Stomach (tissue), 4 donors: Measurements from ENCODE around the gene TBX3.

Experiments
- CTCF ChIP-seq, 7 experiments: fragments of 450-650 bp in 4 of 7; fragments of 200-600 bp in 3 of 7; sonication (generic) in 3 of 7; IDR thresholded peaks; one replicate each; pipeline ENCODE4 v1.5.1; 2016 to 2019; ENCODE audit warnings: antibody characterized with exemption in 7 of 7, control low read depth in 2 of 7, mild to moderate bottlenecking in 1 of 7
- EP300 ChIP-seq: sonication (generic); formaldehyde crosslinking; IDR thresholded peaks from one replicate; pipeline ENCODE4 v1.6.1; 2017; ENCODE audit warnings: antibody characterized with exemption
- POLR2A ChIP-seq, 4 donors: fragments of 450-650 bp; IDR thresholded peaks; one replicate each; pipeline ENCODE4 v1.6.1; 2016; ENCODE audit warnings: antibody characterized with exemption in 4 of 4, control low read depth in 2 of 4, mild to moderate bottlenecking in 1 of 4, moderate library complexity in 1 of 4

- TF ChIP-seq CTCF (IDR thresholded peaks at IDR 0.05) (no peak), EP300 (no peak), POLR2A (IDR thresholded peaks at IDR 0.05) (no peak)
Observed at GRCh38 chr12:114701104-114701414, 17.1 kb upstream of the TBX3 start.
